HG03103 (cell line): ENCODE results near the gene FXN.

Source experiments
- ATAC-seq: cut with Tn5 transposase; IDR thresholded peaks from one replicate; pipeline ENCODE4 v1.9.1; 2021; ENCODE audit warnings: low read depth; ENCODE audit not compliant: unreplicated experiment

Gene FXN

DNA sequence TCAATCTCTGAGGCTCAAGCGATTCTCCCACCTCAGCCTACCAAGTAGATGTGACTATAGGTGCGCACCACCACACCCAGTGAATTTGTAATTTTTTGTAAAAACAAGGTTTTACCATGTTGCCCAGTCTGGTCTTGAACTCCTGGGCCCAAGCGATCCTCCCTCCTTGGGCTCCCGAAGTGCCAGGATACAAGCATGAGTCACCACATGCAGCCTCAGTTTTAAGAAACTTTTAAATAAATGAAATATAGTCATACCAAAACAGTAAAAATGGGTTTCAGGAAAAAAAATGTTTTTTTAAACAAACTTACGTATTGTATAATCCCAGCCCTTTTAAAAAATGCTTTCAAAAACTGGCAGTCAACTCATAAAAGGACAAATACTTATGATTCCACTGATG is 26.6 kb downstream of the FXN start:
- no peak for ATAC-seq

DNA sequence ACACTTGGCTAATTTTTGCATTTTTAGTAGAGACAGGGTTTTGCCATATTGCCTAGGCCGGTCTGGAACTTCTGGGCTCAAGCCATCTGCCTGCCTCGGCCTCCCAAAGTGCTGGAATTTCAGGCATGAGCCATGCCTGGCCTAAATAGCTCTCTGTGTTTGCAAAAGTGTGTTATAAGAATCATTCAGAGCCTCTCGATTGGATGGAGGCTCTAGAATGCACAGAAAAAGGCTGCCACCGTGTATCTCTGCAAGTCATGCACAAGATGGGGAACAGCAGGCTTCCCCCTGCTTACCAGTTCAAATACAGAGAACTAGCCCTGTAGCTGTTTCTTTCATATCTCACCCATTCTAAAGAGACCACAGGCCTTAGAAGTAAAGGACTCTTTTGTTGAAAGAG is 28.3 kb downstream of the FXN start:
- no peak for ATAC-seq

DNA sequence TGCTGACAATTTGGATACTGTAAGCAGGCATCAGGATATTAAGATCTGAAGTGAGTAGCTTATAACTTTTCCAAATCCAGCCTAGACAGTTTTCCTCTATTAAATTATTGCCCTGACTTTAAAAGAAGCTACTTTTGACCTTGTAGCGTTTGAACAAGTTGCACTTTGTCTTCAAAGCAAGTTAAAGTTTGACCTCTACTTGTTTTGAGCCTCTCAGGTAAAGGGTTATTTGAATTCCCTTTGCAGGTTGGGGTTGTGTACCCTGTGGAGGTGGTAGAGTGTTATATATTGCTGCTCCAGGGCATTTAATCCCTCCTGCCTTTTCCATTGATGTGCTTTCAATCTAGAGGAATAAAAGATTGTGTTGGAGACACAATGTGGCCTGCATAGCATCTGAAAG is 30.1 kb downstream of the FXN start:
- ATAC-seq, result no peak

DNA sequence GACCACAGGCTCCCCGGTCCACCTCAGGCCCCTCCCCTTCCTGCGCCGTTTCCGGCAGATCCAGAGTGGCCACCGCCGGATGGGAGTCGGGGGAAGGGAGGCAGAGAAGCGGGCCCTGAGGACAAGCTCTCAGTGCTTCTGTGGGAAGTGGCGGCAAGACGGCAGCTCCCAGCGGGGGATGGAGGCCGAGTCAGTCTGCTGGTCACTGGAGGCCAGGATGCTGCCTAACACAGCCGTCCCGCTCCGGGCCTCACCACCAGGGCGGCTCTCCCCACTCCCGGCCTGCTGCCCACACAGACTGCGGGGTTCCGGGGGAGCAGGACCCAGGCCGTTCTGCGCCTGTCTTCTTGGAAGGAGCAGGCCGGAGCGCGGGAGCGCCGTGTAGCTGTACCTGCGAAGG is 31.4 kb downstream of the FXN start:
- no peak for ATAC-seq

DNA sequence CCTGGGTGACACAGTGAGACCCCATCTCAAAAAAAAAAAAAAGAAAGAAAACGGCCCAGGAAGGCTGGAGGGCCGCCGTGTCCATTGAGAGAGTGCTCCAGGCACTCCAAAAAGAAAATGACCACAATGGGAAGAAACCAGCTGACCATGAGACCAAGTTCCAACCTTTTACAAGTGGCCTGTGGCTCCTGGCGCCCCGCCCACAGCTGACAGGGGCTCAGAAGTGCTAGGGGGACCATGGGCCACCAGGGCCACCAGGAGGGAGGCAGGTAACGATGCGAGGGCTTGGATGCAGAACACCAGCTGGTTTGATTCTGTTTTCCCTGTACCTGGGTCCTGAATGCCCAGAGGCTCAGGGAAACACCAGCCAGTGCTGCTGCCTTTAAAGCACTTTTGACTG is 34.6 kb downstream of the FXN start:
- no peak for ATAC-seq

DNA sequence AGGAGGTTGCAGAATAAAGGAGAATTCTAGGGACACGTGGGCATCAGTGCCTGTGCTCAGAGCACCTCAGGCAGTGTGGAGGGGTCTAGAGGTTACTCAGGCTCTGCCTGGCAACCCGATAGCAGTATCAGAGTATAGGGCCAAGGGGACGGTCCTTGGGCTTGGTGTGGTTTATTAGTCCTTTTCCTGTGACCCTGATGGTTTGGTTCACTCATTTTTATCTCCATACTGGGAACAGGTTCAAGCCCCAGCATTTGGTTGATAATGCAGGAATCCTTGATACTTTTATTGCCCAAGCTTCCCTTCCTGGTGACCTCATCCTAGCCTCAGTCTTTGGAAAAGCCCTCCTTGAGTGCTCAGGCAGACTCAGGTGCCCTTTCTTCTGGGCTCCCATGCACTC is 35.5 kb downstream of the FXN start:
- ATAC-seq, result no peak

DNA sequence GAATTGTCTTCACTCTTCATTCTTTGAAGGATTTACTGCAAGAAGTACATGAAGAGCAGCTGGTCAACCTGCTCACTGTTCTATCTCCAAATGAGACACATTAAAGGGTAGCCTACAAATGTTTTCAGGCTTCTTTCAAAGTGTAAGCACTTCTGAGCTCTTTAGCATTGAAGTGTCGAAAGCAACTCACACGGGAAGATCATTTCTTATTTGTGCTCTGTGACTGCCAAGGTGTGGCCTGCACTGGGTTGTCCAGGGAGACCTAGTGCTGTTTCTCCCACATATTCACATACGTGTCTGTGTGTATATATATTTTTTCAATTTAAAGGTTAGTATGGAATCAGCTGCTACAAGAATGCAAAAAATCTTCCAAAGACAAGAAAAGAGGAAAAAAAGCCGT is 37.6 kb downstream of the FXN start:
- ATAC-seq, result no peak

DNA sequence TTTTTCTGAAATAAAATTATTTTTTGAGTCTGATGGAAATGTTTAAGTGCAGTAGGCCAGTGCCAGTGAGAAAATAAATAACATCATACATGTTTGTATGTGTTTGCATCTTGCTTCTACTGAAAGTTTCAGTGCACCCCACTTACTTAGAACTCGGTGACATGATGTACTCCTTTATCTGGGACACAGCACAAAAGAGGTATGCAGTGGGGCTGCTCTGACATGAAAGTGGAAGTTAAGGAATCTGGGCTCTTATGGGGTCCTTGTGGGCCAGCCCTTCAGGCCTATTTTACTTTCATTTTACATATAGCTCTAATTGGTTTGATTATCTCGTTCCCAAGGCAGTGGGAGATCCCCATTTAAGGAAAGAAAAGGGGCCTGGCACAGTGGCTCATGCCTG is 39.2 kb downstream of the FXN start:
- no peak for ATAC-seq

DNA sequence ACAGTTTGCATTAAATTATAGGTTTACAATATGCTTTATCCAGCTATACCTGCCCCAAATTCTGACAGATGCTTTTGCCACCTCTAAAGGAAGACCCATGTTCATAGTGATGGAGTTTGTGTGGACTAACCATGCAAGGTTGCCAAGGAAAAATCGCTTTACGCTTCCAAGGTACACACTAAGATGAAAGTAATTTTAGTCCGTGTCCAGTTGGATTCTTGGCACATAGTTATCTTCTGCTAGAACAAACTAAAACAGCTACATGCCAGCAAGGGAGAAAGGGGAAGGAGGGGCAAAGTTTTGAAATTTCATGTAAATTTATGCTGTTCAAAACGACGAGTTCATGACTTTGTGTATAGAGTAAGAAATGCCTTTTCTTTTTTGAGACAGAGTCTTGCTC is 41.0 kb downstream of the FXN start:
- ATAC-seq, result no peak

DNA sequence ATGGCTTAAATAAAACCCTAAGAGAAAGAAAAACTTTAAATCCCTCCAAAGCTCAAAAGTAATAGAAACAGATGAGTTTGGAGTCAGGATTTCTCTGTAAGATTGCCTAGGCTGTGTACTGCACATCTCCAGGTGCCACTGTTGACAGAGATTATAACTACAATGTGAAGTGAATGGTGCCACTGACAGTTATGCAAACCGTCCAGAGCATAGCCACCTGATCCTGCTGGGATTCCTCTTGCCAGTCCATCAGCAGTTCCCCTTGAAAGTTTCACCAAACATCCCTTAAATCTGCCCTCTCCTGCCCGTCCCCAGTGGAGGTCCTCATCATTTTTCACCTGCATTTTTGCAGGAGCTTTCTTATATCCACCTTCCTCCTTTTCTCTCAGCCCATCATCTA is 42.5 kb downstream of the FXN start:
- ATAC-seq, result no peak

DNA sequence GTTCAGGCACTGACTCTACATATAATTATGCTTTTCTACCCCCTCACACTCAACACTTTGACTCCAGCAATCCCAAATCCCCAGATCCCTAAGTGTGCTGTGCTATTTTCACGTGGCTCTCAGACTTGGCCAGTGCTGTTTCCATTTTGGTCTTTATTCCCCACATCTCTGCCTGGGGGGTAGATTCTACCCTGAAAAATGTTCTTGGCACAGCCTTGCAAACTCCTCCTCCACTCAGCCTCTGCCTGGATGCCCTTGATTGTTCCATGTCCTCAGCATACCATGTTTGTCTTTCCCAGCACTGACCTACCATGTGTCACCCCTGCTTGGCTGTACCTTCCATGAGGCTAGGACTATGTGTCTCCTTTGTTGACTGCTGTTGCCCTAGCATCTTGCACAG is 43.0 kb downstream of the FXN start:
- ATAC-seq, result no peak

DNA sequence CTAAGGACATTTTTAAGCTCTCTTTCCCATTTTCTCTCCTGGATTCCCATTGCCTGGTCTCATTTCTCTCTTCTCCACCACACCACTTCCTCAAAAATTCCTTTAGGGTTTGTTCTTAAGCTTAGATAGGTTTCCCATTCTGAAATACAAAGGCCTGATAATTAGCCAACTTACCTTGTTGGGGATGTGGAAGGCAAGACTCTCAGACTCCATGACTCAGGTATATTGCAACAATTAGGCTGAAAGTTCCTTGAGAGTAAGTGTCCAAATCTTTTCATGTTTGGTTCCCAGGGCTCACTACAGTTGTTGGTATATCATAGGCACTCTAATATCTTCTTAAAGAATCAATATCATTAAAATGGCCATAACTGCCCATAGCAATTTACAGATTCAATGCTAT is 43.6 kb downstream of the FXN start:
- ATAC-seq, result no peak

DNA sequence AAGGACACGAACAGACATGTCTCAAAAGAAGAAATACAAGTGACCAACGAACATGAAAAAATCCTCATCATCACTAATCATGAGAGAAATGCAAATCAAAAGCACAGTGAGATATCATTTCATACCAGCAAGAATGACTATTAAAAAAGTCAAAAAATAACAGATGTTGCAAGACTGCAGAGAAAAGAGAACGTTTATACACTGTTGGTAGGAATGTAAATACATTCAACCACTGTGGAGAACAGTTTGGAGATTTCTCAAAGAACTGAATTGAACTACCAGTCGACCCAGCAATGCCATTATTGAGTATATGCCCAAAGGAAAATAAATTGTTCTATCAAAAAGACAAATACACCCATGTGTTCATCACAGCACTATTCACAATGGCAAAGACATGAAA is 45.7 kb downstream of the FXN start:
- no peak for ATAC-seq

DNA sequence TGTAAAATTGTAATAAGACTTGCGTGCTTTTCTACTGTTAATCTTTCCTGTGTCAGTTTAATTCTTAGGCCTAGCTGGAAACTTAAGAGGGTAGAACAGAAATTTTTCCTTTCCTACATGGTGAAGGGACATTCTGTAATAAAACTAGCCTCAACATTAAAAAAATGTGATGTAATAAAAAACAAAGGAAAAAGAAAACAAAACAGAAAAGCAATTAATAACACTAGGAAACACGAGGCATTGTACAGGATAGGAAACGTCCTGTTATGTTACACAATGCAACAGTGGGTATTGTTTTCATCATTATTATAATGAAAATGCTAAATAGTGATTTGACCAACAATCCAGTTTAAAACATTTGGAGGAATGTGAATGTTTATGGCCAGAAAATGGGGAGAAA is 47.8 kb downstream of the FXN start:
- no peak for ATAC-seq

DNA sequence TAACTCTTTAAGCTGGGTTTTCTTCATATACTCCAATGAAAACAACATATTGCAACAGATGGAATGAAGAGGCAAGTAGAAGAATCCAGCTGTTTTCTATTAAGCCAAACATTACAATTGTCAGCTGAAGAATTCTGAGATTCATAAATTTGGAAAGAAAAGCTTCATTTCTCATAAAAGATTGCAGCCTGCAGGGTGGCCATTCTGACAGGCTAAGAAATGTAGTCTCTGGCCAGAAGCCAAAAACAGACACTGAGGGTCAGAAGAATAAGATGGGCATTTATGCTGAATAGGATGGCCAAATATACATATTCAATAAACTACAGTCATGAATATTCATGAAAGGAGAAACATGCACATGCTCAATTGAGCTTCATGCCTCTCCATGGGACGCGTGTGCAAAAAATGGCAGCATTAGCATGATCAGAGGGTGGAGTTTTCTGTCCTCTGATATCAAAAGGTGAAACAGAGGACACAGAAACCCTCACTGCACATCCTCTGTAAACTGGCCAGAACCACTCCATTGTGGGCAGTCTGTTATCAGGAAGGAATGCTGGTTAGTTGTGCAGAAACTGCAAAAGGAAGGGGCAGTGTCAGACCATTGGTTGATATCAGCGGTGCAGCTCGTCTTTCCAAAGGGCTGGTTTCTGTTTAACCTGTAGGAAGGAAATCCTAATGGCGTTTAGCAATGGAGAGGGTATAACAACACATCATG is 50.2 kb downstream of the FXN start:
- no peak for ATAC-seq

DNA sequence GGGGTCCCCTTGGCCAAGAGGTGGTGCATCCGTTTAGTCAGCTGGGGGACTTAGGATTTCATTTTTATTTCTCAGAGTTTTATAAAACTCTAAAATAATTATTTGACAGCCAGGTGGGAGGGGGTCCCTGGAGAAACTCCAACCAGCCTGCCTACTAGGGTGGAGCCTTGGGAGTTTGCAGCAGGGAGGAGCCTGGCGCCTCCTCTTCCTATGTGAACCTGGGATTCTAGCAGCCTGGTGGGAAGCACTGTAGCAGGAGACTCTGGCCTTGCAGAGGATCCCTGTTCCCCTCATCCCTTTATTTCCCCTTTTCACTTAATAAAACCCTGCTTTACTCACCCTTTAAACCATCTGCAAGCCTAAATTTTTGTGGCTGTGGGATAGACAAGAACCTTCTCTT is 50.8 kb downstream of the FXN start:
- no peak for ATAC-seq

DNA sequence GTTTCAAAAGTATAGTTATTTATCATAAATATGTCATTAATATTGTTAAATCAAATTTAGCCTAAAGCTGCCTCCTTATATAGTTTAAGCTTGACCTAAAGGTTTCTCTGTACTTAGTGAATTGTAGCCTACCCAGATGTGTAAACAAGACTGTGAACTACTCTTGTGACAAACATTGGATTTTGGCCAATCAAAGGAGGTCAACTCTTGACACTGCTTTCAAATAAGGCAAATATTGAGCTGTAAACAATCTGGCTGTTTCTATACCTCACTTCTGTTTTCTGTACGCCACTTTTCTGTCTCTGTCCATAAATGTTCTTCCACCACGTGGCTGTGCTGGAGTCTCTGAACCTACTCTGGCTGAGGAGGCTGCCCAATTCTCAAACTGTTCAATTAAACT is 51.2 kb downstream of the FXN start:
- no peak for ATAC-seq

DNA sequence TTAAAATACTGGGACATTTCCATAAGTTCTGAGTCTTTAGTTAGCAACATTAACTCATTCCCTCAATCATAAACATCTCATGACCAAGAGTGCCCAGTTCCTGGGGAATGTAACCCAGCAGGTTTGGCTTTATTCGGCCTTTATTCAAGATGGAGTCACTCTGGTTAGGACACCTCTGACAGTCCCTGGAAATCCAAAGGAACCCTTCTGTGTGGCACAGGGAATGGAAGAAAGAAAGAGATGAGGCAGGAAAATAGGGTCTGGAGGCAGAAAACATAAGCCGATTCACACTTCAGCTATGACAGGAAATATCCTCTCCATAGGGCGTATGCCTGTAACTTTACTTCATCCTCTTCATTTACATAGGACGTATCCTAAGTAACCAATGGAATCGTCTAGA is 53.5 kb downstream of the FXN start:
- no peak for ATAC-seq

DNA sequence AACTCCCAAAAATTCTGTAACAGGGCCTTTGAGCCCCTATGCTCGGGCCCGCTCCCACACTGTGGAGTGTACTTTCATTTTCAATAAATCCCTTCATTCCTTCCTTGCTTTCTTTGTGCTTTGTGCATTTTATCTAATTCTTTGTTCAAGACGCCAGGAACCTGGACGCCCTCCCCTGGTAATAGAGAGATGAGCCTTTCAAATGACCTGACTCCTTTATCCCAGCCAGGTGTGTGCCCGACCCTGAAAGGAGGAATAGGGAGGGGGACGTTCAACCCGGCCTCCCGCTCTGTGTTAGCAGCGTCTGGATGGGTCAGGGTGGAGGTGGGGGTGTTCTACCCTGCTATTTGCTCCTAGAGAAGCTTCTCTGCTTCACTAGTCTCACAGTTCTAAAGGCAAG is 53.9 kb downstream of the FXN start:
- ATAC-seq, result no peak

DNA sequence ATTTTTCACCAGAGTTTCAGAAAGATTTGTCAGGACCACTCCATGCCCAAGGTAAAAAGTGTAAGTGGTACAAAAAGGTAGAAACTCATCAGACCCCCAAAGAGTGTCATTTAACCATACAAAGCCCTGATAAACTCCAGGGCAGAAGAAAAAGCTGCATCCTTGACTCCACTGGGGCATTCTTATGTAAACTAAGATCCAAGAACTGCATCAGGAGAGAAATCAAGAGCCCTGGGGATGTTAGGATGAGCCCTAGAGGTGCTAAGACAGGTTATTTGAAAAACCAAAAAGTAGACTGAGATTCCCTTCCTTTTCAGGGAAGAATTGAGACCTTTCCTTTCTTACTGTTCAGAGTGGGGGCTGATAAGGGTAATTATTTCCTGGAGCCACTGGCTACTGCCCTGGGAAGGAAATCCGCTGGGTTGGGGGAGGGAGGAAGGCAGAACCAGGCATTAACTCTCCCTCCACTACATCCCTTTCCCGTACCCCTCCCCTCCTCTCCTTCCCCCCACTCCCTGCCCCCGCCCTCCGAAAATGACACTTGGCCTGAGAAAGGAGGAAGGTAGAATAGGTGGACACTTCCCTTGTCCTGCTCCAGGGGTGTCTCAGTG is 54.7 kb downstream of the FXN start:
- no peak for ATAC-seq

DNA sequence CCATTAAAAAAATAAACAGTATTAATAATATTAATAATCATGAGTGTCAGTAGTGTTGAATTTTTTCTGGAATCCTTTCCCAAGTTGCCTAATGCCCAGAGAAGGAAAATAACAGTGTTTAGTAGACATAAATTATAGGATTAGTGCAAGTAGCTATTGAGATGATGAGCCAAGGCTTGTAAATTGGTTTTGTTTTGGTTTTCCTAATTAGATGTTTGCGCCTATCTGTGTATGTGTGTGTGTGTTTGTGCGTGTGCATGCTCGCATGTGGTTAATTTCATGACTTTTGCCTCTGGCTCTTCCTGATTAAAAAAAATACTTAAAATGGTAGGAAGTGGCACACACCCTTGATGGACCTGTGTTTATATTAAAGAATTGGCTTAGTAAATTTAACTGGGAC is 55.4 kb downstream of the FXN start:
- ATAC-seq, result no peak

DNA sequence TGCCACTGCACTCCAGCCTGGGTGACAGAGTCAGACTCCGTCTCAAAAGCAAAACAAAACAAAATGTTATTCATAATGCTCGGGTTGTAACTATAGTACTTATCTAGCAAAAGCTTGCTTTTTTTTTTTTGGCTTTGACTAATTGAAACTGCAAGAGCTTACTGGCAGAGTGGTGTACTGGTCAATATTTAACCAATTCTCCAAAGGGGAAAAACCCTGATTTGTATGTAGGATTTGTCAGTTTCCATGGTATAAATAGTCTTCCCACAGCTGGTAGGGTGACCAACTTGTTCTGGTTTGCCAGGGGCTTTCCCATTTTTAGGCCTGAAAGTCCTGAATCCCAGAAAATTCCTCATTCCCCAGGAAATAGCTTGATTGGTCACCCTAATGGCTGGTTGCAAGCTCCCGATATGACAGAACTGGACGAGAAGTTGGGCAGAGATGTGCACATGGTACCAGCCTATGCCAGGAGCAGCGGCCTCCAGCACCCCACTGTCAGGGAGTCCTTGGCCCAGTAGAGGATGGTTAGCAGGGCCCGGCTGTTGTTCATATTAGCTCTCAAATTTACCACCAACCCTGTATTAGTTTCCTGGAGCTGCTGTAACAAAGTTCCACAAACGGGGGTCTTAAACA is 58.0 kb downstream of the FXN start:
- ATAC-seq, result no peak
